A673 (cell line): Measurements from ENCODE around the gene FGR. TPM values are rescaled to one million over a fixed set of nuclear protein-coding genes. Genes with fewer than 3 reads are reported as not detected.

ENCODE experiments used
- BruUV-seq: library from RNA; stranded (reverse); fragments of 400-500 nt; replicated peaks from 2 replicates; lab custom pipeline; 2021; lab: Mats Ljungman, UMichigan
- CTCF ChIA-PET: fragments of 300-600 bp; sonication (Branson Sonifier 250); formaldehyde crosslinking; loops from one replicate; lab custom pipeline; 2022; ENCODE audit warnings: antibody characterized with exemption; lab: Charles Lee
- POLR2A ChIA-PET: fragments of 300-600 bp; sonication (Branson Sonifier 250); formaldehyde crosslinking; loops from one replicate; lab custom pipeline; 2022; ENCODE audit warnings: antibody characterized with exemption; ENCODE audit not compliant: low non-redundant PET; lab: Charles Lee
- DNase-seq: peaks from one replicate; pipeline ENCODE4 v3.0.0-alpha.2; 2015; ENCODE audit warnings: low spot score
- H3K27ac ChIP-seq: fragments of 200-600 bp; sonication (generic); 2 replicates; pipeline ENCODE4 v1.5.1; 2016; ENCODE audit warnings: mixed run types, low read depth, mild to moderate bottlenecking, mixed read lengths, antibody characterized with exemption, low read length; ENCODE audit not compliant: poor library complexity, severe bottlenecking
- H3K27me3 ChIP-seq: fragments of 200-600 bp; sonication (generic); replicated peaks from 2 replicates; pipeline ENCODE4 v1.6.1; 2017; ENCODE audit warnings: mixed run types, low read depth, mild to moderate bottlenecking, mixed read lengths, antibody characterized with exemption, low read length; ENCODE audit not compliant: insufficient read depth, poor library complexity
- H3K36me3 ChIP-seq: fragments of 200-600 bp; sonication (generic); 2 replicates; pipeline ENCODE4 v1.6.1; 2016; ENCODE audit warnings: mixed run types, mild to moderate bottlenecking, mixed read lengths, antibody characterized with exemption, low read length; ENCODE audit not compliant: insufficient read depth, poor library complexity, severe bottlenecking
- H3K4me1 ChIP-seq: fragments of 200-600 bp; sonication (generic); 2 replicates; pipeline ENCODE4 v1.6.1; 2017; ENCODE audit warnings: mixed run types, mild to moderate bottlenecking, mixed read lengths, antibody characterized with exemption, low read length; ENCODE audit not compliant: insufficient read depth, poor library complexity, severe bottlenecking
- H3K4me3 ChIP-seq: fragments of 200-600 bp; sonication (generic); 2 replicates; pipeline ENCODE4 v1.5.1; 2016; ENCODE audit warnings: low read depth, mixed run types, mild to moderate bottlenecking, mixed read lengths, low read length; ENCODE audit not compliant: poor library complexity, severe bottlenecking
- H3K9me3 ChIP-seq: fragments of 200-600 bp; sonication (generic); 2 replicates; pipeline ENCODE4 v1.6.1; 2016; ENCODE audit warnings: mixed run types, low read depth, mild to moderate bottlenecking, mixed read lengths, antibody characterized with exemption, low read length; ENCODE audit not compliant: poor library complexity, severe bottlenecking
- CTCF ChIP-seq: fragments of 300-800, 200-600 bp; sonication (generic); conservative IDR thresholded peaks from 2 replicates; pipeline ENCODE4 v1.5.1; 2017; ENCODE audit warnings: low read depth, mild to moderate bottlenecking, antibody characterized with exemption, low read length, moderate library complexity, mixed read lengths
- EZH2 ChIP-seq: fragments of 200-600 bp; sonication (generic); IDR thresholded peaks from 2 replicates; pipeline ENCODE4 v1.6.1; 2017; ENCODE audit warnings: borderline replicate concordance, low read depth, mild to moderate bottlenecking, mixed read lengths, antibody characterized with exemption, low read length; ENCODE audit not compliant: poor library complexity, severe bottlenecking
- intact Hi-C: fragments of 100-400 bp; cut with micrococcal nuclease; formaldehyde crosslinking; loops from one replicate; pipeline ENCODE4 v1.10.0; 2022; ENCODE audit not compliant: unreplicated experiment
- total RNA-seq: library from RNA; stranded (reverse); gene quantifications from 2 replicates; pipeline ENCODE4 v1.2.3, GENCODE V29; 2021

Gene FGR
- total RNA-seq, 1 experiment from 2014 or later = not detected

- ChIA-PET CTCF (interaction anchor here (1.0 to 1.3 kb wide), 2 partner anchors 18 to 36 kb away, joined by 3 read pairs; no protein-coding TSS in a partner anchor), POLR2A (no interaction called here)
- no peak for DNase-seq
- Histone ChIP-seq H3K36me3 (no peaks in the 10 kb centered on the region), H3K27me3 (no peaks in the 10 kb centered on the region), H3K4me3 (no peak overlapping the region), H3K27ac (peak overlapping the region; percentile 69), H3K4me1 (peaks cover 80% of the 10 kb centered on the region), H3K9me3 (no peaks in the 10 kb centered on the region)
- no TSS peak for BruUV-seq
- TF ChIP-seq CTCF (no peak), EZH2 (no peak)
- intact Hi-C loops = no loop called here
Observed at GRCh38 chr1:27592931-27593677, 41.9 kb downstream of the FGR start.

- TF ChIP-seq CTCF (no peak), EZH2 (no peak)
- Histone ChIP-seq H3K9me3 (no peaks in the 10 kb centered on the region), H3K4me3 (no peak overlapping the region), H3K27me3 (no peaks in the 10 kb centered on the region), H3K36me3 (no peaks in the 10 kb centered on the region), H3K27ac (peak overlapping the region; percentile 69), H3K4me1 (peaks cover 72% of the 10 kb centered on the region)
- ChIA-PET POLR2A (no interaction called here), CTCF (interaction anchor here (1.3 kb wide), 1 partner anchor 36 kb away, joined by 3 read pairs; no protein-coding TSS in a partner anchor)
- no peak for DNase-seq
- BruUV-seq = no TSS peak
- intact Hi-C loops = no loop called here
Observed at GRCh38 chr1:27592232-27592930, 42.6 kb downstream of the FGR start.

GRCh38 chr1:27591622-27592021 lies 43.4 kb downstream of the FGR start:
- Histone ChIP-seq H3K27me3 (no peaks in the 10 kb centered on the region), H3K4me1 (peaks cover 65% of the 10 kb centered on the region), H3K36me3 (no peaks in the 10 kb centered on the region), H3K27ac (no peak overlapping the region), H3K4me3 (no peak overlapping the region), H3K9me3 (no peaks in the 10 kb centered on the region)
- BruUV-seq = no TSS peak
- CTCF ChIA-PET = interaction anchor here (1.3 kb wide), 1 partner anchor 35 kb away, joined by 3 read pairs; no protein-coding TSS in a partner anchor
- no peak for TF ChIP-seq EZH2
- TF ChIP-seq CTCF = no peak
- POLR2A ChIA-PET = no interaction called here
- intact Hi-C loops = no loop called here
- DNase-seq = peak; percentile 56
